Spleen (tissue), 7 donors: ENCODE data around the gene EPHA6.

Experiments
- POLR2AphosphoS5 ChIP-seq, 3 donors: sonication (generic); formaldehyde crosslinking; IDR thresholded peaks; one replicate each; pipeline ENCODE4 v1.5.1; 2017; ENCODE audit warnings: antibody characterized with exemption in 3 of 3
- TF ChIP-seq, protein P1 (sequence below), 11 experiments: fragments of 200-600 bp in 7 of 11; fragments of 450-650 bp in 4 of 11; sonication (generic) in 4 of 11; IDR thresholded peaks in 8 of 11; conservative IDR thresholded peaks in 3 of 11; 1 replicate in 7 of 11; 2 replicates in 4 of 11; pipeline versions ENCODE4 v1.4.0 to v1.8.0; 2016 to 2021; ENCODE audit warnings: antibody characterized with exemption in 11 of 11, inconsistent platforms in 4 of 11, mild to moderate bottlenecking in 1 of 11
- donor health status: DM: no; HTN: no; CAD: no; lungs with moderate emphysema.
- donor health status: DM: no; HTN: no; CAD: no.
- donor health status: DM: no; HTN: no; CAD: no.

DNA sequence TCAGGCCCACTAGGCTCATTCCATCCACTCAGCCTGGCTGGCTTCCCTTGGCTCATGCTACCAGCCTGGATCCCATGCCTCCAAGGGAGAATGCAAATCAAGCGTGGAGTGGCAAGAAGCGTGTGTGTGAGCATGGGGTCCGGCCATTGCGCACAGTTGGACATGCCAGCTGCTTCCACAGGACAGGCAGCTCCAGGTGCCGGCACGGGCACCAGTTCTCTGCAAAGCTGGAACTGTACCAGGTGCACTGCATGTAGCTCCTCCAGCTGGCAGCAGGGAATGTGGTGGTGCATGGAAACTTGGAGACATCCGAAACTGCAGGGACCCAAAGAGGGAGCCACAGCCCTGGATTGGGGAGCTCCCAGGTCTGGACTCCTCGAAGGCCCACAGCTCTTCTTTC, 449.8 kb downstream of the EPHA6 start:
- TF ChIP-seq, protein P1, sequence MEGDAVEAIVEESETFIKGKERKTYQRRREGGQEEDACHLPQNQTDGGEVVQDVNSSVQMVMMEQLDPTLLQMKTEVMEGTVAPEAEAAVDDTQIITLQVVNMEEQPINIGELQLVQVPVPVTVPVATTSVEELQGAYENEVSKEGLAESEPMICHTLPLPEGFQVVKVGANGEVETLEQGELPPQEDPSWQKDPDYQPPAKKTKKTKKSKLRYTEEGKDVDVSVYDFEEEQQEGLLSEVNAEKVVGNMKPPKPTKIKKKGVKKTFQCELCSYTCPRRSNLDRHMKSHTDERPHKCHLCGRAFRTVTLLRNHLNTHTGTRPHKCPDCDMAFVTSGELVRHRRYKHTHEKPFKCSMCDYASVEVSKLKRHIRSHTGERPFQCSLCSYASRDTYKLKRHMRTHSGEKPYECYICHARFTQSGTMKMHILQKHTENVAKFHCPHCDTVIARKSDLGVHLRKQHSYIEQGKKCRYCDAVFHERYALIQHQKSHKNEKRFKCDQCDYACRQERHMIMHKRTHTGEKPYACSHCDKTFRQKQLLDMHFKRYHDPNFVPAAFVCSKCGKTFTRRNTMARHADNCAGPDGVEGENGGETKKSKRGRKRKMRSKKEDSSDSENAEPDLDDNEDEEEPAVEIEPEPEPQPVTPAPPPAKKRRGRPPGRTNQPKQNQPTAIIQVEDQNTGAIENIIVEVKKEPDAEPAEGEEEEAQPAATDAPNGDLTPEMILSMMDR (IDR thresholded peaks at IDR 0.05 in 8 of 11, conservative IDR thresholded peaks at IDR 0.05 in 3 of 11): no peak
- TF ChIP-seq POLR2AphosphoS5 (IDR thresholded peaks at IDR 0.05): no peak
